ENCODE data around the gene ZNF575.
"Not testable (repeated sequence)": the region's sequence is repeated elsewhere in the genome, so short reads cannot be mapped to it uniquely, and the experiment has no call there.

Gene ZNF575

DNA sequence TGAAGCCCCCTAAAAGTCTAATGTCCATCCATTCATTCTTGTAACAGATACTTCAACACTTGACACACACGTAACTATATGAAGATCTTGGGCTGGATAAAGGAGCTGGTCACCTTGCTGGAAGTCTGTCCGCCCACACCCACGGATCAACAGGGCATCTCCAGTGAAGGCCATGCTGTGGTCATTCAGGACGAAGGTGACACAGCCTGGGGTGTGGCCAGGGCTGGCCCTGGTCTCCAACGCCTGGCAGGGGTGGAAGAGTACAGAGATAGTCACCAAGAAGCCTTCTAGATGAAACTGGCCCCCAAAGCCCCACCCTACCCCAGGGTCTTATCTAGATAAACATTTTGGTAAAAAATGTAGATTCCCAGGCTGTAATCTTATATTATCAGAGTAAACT lies 21.7 kb upstream of the ZNF575 start:
- no peak for DNase-seq

DNA sequence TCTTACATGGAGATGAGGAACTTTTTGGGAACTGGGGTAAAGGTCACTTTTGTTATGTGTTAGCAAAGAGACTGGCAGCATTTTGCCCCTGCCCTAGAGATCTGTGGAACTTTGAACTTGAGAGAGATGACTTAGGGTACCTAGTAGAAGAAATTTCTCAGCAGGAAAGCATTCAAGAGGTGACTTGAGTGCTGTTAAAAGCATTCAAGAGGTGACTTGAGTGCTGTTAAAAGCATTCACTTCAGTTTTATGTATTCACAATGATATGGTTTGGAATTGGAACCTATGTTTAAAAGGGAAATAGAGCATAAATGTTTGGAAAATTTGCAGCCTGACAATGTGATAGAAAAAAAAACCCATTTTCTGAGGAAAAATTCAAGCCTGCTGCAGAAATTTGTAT lies 20.6 kb upstream of the ZNF575 start:
- DNase-seq, result not testable (repeated sequence)

DNA sequence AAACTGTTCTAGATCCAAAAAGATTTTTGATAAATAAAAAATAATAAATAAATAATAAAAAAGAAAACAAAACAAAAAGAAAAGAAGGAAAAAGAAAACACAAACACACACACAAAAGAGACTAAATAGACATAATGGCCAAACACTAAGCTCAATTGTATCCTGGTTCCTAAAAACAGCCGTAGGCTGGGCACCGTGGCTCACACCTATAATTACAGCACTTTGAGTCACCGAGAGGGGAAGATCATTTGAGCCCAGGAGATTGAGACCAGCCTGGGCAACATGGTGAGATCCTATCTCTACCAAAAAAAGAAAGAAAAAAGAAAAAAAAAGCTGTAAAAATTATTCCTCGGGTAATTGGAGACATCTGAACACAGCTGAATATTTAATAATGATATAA lies 14.9 kb upstream of the ZNF575 start:
- no peak for DNase-seq

DNA sequence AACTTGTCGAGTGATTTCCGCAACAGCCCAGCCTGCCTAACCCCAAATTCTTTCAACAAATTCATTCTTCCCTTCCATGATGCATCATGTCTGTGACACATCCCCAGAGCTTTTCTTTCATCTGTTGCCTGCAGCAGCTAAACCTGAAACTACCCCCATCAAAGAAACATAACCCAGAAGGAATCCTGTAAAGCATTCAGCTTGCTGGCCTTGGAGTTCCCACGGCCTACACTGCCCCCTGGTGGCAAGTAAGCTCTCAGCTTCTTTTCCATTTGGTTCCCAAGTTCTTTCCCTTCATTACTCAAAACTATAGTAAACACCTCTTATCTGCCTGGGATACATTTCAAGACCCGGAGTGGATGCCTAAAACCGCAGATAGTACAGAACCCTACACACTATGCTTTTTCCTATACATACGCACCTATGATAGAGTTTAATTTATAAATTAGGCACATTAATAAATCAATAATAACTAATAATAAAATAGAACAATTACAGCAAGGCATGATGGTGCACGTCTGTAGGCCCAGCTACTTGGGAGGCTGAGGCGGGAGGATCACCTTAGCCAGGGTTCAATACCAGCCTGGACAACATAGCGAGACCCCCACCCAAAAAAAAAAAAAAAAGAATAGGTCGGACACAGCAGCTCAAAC lies 13.4 kb upstream of the ZNF575 start:
- DNase-seq, result no peak

DNA sequence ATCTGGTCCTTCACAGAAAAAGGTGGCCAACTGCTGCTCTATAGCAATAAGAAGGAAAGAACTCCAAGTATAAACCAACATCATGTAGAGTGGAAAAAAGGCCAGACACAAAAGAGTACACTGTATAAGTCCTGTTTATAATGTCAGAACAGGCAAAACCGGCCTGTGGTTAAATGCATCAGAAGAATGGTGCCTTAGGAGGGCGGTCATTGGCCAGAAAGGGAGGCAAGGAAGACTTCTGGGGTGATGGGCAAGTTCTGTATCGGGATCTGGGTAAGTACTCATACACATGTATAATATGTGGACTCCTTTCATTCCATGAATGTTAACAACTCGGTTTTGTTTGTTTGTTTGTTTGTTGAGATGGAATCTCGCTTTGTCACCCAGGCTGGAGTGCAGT lies 10.1 kb upstream of the ZNF575 start:
- no peak for DNase-seq

DNA sequence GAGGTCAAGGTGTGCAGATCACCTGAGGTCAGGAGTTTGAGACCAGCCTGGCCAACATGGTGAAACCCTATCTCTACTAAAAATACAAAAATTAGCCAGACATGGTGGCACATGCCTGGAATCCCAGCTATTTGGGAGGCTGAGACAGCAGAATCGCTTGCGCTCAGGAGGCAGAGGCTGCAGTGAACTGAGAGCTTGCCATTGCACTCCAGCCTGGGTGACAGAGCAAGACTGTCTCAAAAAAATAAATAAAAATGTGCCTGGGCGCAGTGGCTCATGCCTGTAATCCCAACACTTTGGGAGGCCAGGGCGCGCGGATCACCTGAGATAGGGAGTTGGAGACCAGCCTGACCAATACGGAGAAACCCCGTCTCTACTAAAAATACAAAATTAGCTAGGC lies 9.3 kb upstream of the ZNF575 start:
- DNase-seq, result not testable (repeated sequence)

DNA sequence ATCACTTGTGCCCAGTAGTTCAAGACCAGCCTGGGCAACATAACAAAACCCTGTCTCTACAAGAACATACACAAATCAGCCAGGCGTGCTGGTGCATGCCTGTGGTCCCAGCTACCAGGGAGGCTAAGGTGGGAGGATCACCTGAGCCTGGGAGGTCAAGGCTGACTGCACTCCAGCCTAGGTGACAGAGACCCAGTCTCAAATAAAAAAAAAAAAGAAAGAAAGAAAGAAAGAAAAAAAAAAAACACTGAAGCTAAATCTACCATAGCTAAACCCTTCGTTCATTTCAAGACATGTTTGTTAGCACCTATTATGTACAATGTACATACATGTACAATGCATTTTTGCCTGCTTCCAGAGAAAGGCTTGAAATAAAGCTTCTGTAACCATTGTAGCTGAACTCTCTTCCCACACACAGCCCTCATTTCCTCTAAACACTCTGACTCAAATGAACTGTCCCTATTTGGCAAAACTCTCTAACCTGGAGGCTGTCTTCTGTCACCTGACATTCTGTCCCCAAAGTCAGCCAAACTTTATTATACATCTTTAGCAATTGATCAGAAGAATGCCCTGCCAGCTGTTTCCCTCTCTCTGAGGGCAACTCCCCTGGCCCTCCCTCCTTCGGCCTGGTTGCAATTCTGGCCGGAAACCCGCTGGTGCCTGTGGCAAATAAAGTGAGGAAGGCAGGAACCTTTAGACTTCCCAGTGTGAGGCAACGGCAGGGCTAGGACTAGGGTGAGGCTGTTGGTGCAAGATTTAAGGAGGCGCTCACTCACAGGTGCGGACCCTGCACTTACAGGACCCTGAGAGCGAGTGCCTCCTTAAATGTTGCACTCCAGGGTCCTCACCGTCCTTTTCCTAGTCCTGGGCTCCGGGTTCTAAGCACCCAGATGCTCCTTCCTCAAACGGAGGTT lies 7.8 kb upstream of the ZNF575 start:
- no peak for DNase-seq

DNA sequence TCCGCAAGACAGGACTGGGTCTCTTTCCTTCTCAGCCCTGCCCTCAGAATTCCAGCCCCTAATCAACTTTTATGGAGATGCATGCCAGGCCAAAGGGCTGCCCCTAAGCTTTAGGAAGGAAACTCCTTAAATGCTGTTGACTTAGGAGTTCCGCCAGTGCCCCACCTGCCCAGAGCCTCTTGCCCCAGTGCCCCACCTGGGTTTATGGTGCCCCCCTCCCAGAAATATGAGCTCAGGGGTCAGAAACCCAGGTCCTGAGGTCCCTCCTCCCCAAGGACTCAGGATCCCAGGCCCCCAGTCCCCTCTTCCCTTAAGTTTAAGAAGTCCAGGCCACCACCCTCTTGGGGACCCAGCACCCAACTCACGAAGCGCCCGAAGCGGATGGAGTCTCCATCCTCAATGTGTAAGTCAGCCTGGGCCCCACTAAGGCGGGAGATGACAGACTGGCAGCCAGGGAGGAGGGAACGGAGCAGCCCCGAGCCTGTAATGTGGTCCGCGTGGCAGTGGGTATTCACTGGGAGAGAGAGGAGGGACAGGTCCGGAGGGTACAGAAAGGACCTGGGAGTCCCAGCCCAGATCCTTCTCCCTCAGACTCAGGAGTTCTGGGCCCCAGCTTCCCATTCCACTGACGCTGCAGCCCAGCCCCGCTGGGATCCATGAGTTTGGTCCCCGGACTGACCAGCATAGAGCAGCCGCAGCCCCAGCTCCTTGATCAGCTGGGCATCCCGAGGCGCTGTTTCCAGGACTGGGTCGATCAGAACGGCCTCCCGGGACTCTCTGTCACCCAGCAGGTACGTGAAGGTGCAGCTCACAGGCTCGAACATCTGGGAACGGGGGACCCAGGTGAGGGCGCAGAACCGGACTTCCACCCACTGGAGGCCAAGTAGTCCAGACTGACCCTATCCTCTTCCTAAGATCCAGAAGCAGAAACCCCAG lies 6.9 kb upstream of the ZNF575 start:
- no peak for DNase-seq

DNA sequence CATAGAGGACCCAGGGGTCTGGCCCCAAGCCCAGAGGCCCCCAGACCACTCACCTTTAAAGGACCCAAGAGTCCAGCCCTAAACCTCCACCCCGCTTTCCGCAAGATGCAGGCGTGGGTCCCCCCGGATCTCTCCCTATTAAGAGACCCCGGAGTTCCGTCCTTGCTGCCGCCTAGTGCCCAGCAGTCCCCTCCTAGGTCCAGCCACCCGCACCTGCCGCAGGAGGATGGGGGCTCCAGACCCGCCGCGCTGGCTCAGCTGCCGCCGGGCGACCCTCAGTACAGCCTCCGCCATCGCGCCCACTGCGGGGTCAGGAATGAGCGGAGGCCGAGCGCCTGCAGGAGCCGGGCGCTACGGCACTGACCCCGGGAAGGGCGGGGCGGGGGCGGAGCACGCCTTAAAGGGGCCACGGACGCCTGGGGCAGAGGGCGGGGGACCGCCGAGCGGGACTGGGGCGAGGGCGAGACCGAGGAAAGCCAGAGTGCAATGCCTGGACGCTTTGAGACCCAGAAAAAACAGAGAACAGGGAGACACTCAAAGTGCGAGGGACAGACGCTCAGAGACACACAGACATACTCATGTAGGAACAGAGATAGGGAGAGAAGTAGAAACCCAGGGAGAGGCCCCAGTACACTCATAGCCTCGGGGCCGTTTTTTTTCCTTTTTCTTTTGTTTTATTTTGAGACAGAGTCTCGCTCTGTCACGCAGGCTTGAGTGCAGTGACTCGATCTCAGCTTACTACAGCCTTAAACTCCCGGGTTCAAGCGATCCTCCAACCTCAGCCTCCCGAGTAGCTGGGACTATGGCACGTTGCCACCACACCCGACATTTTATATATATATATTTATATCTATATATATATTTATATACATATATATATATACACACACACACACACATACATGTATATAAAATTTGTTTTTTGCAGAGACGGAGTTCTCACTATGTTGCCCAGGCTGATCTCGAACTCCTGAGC lies 5.8 kb upstream of the ZNF575 start, which contains the start of gene ETHE1:
Gene ETHE1 (minus strand): TSS at position 318 of the 976 bp plus-strand sequence. CDS start 24 bp downstream, at position 294.
- DNase-seq, result peak; percentile 16

DNA sequence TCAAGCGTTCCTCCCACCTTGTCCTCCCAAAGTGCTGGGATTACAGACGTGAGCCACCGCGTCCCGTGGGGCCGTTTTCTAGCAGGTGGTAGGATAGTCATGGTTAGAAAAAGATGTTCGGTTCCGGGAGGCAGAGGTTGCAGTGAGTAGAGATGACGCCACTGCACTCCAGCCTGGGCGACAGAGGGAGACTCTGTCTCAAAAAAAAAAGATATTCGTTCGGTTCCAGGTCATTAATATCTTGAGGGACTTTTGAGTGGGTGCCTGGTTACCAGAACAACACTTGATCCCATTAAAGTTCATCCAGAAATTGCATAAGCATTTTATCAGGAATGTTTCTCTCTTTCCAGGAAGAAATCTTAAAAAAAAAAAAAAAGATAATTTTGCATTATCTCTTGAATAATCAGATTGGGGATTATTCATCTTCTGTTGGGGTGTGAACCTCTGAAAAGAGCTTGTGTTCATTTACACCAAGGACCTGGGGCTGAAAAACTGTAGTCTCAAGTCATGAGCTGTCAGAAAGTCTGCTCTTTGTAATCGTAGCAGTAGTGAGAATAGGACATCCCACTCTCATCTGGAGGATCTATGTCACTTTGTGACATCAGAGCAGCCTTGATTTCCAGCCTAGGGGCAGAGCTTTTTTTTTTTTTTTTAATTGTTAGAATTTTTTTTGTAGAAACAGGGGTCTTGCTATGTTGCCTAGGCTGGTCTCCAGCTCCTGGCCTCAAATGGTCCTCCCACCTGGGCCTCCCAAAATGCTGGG lies 4.9 kb upstream of the ZNF575 start:
- peak; percentile 28 for DNase-seq

DNA sequence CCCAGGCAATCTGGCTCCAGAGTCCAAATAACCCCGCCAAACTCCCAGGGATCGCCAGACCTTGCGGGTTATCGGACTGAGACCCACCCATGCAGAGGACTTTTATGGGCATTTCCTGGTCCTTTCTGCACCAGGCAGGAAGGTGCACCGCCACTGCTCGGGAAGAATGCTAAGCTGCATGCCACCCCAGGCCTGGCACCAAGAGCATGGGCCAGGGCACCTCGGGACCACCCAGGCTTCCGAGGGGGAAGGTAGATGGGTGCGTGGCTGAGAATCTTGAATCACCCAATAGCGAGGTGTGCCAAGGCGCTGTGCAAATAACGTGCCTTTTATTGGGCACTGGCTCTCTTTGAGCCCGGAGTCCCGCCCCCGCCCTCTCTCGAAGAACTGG lies 422 bp upstream of the ZNF575 start:
- DNase-seq, result peak; percentile 83

DNA sequence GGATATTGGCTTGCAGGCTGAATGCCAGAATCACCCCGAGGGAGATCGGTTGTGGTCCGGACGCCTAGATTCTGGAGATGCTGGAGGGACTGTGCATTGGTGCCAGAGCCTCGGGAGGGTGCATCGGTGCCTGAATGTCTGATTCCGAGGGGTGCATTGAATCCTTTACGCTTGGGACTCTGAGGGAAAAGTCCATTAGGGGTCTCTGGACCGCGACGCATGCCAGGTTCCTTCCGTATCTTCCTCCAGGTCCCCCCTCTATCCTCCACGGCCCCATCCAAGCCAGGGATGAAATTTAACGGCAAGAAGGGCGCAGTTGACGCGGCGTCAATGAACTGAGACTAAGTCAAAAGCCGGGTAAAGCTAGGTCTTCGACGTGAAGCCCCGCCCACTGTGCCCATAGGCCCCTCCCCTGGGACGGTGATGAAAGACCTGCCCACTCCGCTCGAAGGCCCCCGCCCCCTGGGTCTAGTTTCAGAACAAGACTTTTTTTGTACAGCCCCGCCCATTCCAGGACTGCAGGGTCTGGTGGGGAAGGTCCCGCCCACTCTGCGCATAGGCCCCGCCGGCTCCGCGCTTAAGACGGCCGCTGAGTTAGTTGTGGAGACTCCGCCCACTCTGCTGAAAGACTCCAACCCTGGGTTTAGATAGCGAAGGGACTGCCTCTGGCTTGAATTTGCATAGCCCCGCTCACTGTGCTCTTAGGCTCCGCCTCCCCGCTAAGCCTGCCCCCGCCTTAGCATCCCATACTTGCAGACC lies 737 bp downstream of the ZNF575 start:
- DNase-seq, result peak; percentile 89

DNA sequence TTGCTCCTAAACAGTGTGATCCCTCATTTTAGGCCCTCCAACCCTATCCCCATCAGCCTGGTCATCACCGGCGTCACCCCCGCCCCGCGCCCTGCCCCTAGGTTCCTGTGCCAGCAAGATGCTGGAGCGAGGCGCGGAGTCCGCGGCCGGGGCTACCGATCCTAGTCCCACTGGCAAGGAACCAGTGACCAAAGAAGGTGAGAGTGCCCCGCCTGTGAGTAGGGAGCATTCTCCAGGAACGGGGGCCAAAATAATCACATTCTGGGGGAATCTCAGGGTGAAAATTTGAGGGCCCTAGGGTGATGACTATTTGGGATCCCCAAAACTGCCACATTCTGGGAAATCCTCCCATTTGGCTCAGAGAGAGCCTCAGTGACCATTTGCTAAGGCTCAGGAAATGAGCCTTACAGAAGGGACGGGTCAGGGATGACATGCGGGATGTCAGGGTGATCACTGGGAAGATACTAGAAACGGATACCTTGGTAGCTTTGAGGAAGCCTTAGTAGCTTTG lies 1.4 kb downstream of the ZNF575 start:
- DNase-seq, result no peak

DNA sequence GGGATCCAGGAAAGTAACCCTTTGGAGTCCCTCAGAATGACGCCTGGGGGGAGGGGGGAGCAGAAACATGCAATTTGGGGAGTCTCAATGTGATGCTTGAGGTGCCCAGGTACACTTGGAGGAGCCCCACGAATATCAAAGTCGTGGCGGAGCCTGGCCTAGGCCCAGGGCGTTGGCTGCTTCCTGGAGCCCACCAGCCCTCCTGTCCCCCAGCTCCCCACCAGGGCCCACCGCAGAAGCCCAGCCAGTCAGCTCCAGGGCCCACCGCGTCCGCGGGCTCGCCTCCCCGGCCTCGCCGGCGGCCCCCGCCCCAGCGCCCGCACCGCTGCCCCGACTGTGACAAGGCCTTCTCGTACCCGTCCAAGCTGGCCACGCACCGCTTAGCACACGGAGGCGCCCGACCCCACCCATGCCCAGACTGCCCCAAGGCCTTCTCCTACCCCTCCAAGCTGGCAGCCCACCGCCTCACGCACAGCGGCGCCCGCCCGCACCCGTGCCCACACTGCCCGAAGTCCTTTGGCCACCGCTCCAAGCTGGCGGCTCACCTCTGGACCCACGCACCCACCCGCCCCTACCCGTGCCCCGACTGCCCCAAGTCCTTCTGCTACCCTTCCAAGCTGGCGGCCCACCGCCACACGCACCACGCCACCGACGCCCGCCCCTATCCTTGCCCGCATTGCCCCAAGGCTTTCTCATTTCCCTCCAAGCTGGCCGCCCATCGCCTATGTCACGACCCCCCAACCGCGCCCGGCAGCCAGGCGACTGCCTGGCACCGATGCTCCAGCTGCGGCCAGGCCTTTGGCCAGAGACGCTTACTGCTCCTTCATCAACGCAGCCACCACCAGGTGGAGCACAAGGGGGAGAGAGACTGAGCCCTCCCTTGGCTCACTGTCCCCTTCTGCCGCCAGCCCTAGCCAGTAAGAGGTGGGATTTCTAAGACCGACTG lies 2.1 kb downstream of the ZNF575 start:
- peak; percentile 42 for DNase-seq

DNA sequence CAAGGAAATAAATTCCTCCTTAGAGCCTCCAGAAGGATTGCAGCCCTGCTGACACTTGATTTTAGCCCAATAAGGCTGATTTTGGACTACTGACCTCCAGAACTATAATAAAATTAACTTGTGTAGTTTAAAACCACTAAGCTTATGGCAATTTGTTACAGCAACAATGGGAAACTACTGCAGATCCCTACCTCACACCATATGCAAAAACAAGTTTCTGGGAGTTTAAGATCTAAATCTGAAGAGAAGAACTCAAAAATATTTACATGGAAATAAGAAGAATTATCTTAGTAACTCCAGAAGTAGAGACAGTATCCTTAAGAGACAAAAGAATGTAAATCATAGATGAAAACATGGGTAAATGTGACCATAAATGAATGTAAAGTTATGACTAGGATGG lies 5.9 kb downstream of the ZNF575 start:
- no peak for DNase-seq

DNA sequence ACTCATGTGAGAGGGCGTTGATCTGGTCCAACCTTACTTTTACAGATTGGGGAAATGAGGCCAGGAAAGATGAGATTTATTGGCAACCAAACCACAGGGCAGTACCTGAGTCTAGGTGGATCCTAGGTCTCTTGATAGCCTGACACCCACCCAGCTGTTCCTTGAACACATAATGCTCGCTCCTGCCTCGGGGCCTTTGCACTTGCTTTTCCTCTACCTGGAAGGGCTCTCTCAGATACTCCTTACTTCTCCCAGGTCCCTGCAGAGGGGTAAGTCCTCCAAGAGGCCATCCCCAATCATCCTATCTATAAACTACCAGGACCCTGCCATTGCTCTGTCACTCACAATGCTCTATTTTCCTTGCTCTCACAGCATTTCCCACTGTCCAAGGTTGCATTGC lies 7.4 kb downstream of the ZNF575 start:
- no peak for DNase-seq

DNA sequence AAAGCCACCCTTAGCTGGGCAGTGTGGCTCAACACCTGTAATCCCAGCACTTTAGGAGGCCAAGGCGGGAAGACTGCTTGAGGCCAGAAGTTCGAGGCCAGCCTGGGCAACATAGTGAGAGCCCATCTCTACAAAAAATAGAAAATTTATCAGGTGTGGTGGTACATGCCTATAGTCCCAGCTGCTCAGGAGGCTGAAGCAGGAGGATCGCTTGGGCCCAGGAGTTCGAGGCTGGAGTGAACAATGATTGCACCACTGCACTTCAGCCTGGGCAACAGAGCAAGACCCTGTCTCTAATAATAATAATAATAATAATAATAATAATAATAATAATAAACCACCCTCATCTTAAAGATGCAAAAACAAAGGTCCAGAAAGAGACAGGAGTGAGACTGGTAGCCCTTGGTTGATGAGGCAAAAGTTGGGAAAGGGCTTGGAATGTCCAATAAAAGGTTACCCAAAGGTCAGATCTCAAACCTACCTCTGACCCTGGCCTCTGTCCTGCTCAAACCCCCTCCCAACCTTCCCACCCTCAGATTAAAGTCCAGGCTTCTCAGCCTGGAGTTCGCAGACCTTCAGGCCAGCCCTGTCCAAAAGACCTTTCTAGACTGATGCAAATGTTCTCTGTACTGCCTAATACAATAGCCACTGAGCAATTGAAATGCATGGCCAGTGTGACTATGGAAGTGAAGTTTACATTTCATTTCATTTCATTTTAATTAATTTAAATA lies 9.1 kb downstream of the ZNF575 start:
- no peak for DNase-seq

DNA sequence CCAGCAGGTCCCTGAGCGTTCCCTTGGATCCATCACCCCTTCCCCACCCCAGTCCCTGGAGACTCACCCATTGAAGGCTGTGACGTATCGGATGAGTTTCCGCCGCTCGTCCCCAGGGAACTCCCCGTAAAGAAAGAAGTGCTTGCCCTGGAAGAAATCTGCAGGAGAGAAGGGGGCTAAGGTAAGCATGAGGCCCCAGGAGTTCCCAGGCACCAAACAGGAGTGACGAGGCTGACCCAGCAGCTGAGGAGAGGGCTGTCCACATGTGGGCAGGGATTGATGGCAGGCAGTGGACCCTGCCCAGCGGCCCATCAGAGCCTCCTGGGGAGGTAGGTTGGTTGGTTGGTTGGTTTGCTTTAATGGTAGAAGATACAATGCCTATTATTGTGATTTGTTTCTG lies 11.1 kb downstream of the ZNF575 start:
- DNase-seq, result no peak

Measured in SHP77 treated with DMSO at 0.1 percent for 48 hours (cell line).